OCI-LY7 (cell line): ENCODE measurements around the gene TMEM123.

Experiments used
- CTCF ChIP-seq: fragments of 200-600 bp; sonication (generic); conservative IDR thresholded peaks from 2 replicates; pipeline ENCODE4 v1.5.1; 2014; ENCODE audit warnings: mild to moderate bottlenecking, antibody characterized with exemption, low read length, moderate library complexity, mixed read lengths
- EZH2phosphoT487 ChIP-seq: fragments of 200-600 bp; sonication (generic); IDR thresholded peaks from 2 replicates; pipeline ENCODE4 v1.6.1; 2018; ENCODE audit warnings: low read depth, borderline replicate concordance, mild to moderate bottlenecking, mixed run types, antibody characterized with exemption, low read length, moderate library complexity, mixed read lengths

- TF ChIP-seq CTCF (no peak), EZH2phosphoT487 (no peak)
Measured at GRCh38 chr11:102470251-102470650, 17.7 kb upstream of the TMEM123 start.
